Endothelial cell of umbilical vein (primary cell): ENCODE measurements around the gene APLP2. TPM values are rescaled to one million over a fixed set of nuclear protein-coding genes. Genes with fewer than 3 reads are reported as not detected.

Source experiments
- BruUV-seq: library from RNA; stranded (reverse); fragments of 400-500 nt; replicated peaks from 2 replicates; lab custom pipeline; 2021; lab: Mats Ljungman, UMichigan
- CTCF ChIA-PET: fragments of 300-600, 350-600 bp; sonication (Branson Sonifier 250); formaldehyde crosslinking; loops from one replicate; lab custom pipeline; 2021; ENCODE audit warnings: antibody characterized with exemption, inconsistent platforms; lab: Charles Lee
- POLR2A ChIA-PET: fragments of 300-600, 350-600 bp; sonication (Branson Sonifier 250); formaldehyde crosslinking; loops from one replicate; lab custom pipeline; 2021; ENCODE audit warnings: antibody characterized with exemption, inconsistent platforms; lab: Charles Lee
- DNase-seq: peaks from one replicate; pipeline ENCODE4 v3.0.0-alpha.2; 2011; ENCODE audit warnings: low read depth, low spot score
- FAIRE-seq: peaks from 2 replicates; lab custom pipeline; 2011; peaks lifted over from hg19 to GRCh38; lab: Jason Lieb, UNC
- H2AFZ ChIP-seq: 2 replicates; pipeline ENCODE4 v1.6.0; 2012; ENCODE audit warnings: low read depth, low read length, control low read depth, inconsistent platforms
- H3K27ac ChIP-seq: 2 replicates; pipeline ENCODE4 v1.5.1; 2011; ENCODE audit warnings: low read depth, mild to moderate bottlenecking, control low read depth, low read length, moderate library complexity; ENCODE audit not compliant: insufficient read depth
- H3K27me3 ChIP-seq, 2 experiments: 2 replicates each; pipeline versions ENCODE4 v1.6.0 to v1.6.1; 2011; ENCODE audit warnings: low read length in 2 of 2, mixed read lengths in 1 of 2; ENCODE audit not compliant: control insufficient read depth in 2 of 2, insufficient read depth in 2 of 2
- H3K36me3 ChIP-seq, 2 experiments: 2 replicates in 1 of 2; 3 replicates in 1 of 2; pipeline ENCODE4 v1.5.1; 2011; ENCODE audit warnings: low read length in 2 of 2, mild to moderate bottlenecking in 1 of 2, moderate library complexity in 1 of 2; ENCODE audit not compliant: control insufficient read depth in 2 of 2, insufficient read depth in 2 of 2; ENCODE audit errors: extremely low read depth in 1 of 2
- H3K4me1 ChIP-seq: 3 replicates; pipeline ENCODE4 v1.5.1; 2011; ENCODE audit warnings: mild to moderate bottlenecking, low read length; ENCODE audit not compliant: control insufficient read depth, insufficient read depth; ENCODE audit errors: extremely low read depth
- H3K4me2 ChIP-seq: 2 replicates; pipeline ENCODE4 v1.6.1; 2011; ENCODE audit warnings: low read length, control low read depth, mixed read lengths; ENCODE audit not compliant: insufficient read depth
- H3K4me3 ChIP-seq, 3 experiments: fragments of 200-600 bp in 1 of 3; sonication (generic), shearing (Covaris generic) in 1 of 3; replicated peaks in 1 of 3; 2 replicates each; pipeline ENCODE4 v1.5.1; 2011 to 2016; ENCODE audit warnings: control low read depth in 3 of 3, low read length in 3 of 3, mild to moderate bottlenecking in 2 of 3, inconsistent platforms in 1 of 3, low read depth in 1 of 3, moderate library complexity in 1 of 3; ENCODE audit not compliant: insufficient read depth in 1 of 3
- H3K79me2 ChIP-seq: 2 replicates; pipeline ENCODE4 v1.6.0; 2012; ENCODE audit warnings: low read length, inconsistent platforms; ENCODE audit not compliant: control insufficient read depth, insufficient read depth
- H3K9ac ChIP-seq: replicated peaks from 2 replicates; pipeline ENCODE3; 2011; ENCODE audit warnings: low read length, control low read depth; ENCODE audit not compliant: insufficient read depth; ENCODE audit errors: extremely low read depth
- H3K9me1 ChIP-seq: replicated peaks from 3 replicates; pipeline ENCODE4 v1.6.0; 2011; ENCODE audit warnings: mild to moderate bottlenecking, low read length; ENCODE audit not compliant: control insufficient read depth, insufficient read depth; ENCODE audit errors: extremely low read depth
- H3K9me3 ChIP-seq: replicated peaks from 2 replicates; pipeline ENCODE4 v1.5.1; 2012; ENCODE audit warnings: low read length, inconsistent platforms; ENCODE audit not compliant: control insufficient read depth, insufficient read depth
- H4K20me1 ChIP-seq: replicated peaks from 2 replicates; pipeline ENCODE3; 2011; ENCODE audit warnings: mild to moderate bottlenecking, low read length; ENCODE audit not compliant: control insufficient read depth, insufficient read depth; ENCODE audit errors: extremely low read depth
- CTCF ChIP-seq, 2 donors: IDR thresholded peaks; 1 replicate in 1 of 2; 2 replicates in 1 of 2; pipeline ENCODE4 v1.5.1; 2011; ENCODE audit warnings: low read length in 2 of 2, mild to moderate bottlenecking in 2 of 2, moderate library complexity in 2 of 2, control low read depth in 1 of 2, inconsistent platforms in 1 of 2, low read depth in 1 of 2; ENCODE audit not compliant: insufficient read depth in 1 of 2; ENCODE audit errors: extremely low read depth in 1 of 2
- EZH2 ChIP-seq: IDR thresholded peaks from 2 replicates; pipeline ENCODE4 v1.6.1; 2012; ENCODE audit warnings: borderline replicate concordance, low read depth, mild to moderate bottlenecking, moderate library complexity, low read length, inconsistent platforms; ENCODE audit not compliant: severe bottlenecking
- FOS ChIP-seq: IDR thresholded peaks from 2 replicates; pipeline ENCODE4 v1.6.1; 2011; ENCODE audit warnings: mild to moderate bottlenecking, low read length, moderate library complexity, borderline replicate concordance; ENCODE audit not compliant: insufficient read depth
- GATA2 ChIP-seq: IDR thresholded peaks from 2 replicates; pipeline ENCODE4 v1.7.0; 2011; ENCODE audit warnings: low read depth, mild to moderate bottlenecking, moderate library complexity, mixed read lengths, low read length; ENCODE audit not compliant: insufficient read length, insufficient read depth
- JUN ChIP-seq: IDR thresholded peaks from 2 replicates; pipeline ENCODE4 v1.6.1; 2011; ENCODE audit warnings: borderline replicate concordance, low read depth; ENCODE audit not compliant: insufficient read length, insufficient read depth
- MAX ChIP-seq: IDR thresholded peaks from 2 replicates; pipeline ENCODE4 v1.6.1; 2011; ENCODE audit not compliant: insufficient read depth, insufficient read length
- MYC ChIP-seq: IDR thresholded peaks from one replicate; pipeline ENCODE4 v1.6.1; 2011; ENCODE audit warnings: mild to moderate bottlenecking, low read depth, low read length
- POLR2A ChIP-seq: IDR thresholded peaks from 2 replicates; pipeline ENCODE4 v1.6.1; 2012; ENCODE audit warnings: low read depth, mild to moderate bottlenecking, control low read depth, low read length
- POLR2AphosphoS5 ChIP-seq: IDR thresholded peaks from 2 replicates; pipeline ENCODE4 v1.6.1; 2012; ENCODE audit warnings: low read depth, mild to moderate bottlenecking, control low read depth, low read length, moderate library complexity; ENCODE audit not compliant: insufficient read depth
- dilution Hi-C: fragments of 300-500 bp; cut with MboI; formaldehyde crosslinking; loops from one replicate; pipeline ENCODE4 v1.15.0; 2019; ENCODE audit warnings: low sequenced_read_pairs; ENCODE audit not compliant: extremely low pct_ligation_motif_present
- intact Hi-C: fragments of 100-400 bp; cut with micrococcal nuclease; formaldehyde crosslinking; loops from one replicate; pipeline ENCODE4 v1.10.0; 2022
- polyA plus RNA-seq, 4 experiments: library from polyadenylated mRNA; depleted of rRNA in 3 of 4; stranded (reverse) in 3 of 4; unstranded in 1 of 4; fragments of >200 nt; gene quantifications; 2 replicates each; pipeline versions ENCODE4 v1.2.1 to v1.2.3, GENCODE V29; 2011 to 2012; ENCODE audit warnings: missing spikeins in 1 of 4
- total RNA-seq: library from RNA; stranded (reverse); gene quantifications from 2 replicates; pipeline ENCODE4 v1.2.3, GENCODE V29; 2021

The APLP2 gene
- total and polyA plus RNA-seq, 2 donors (not counting 3 experiments of a cell fraction or from before 2014, with no cell fraction given): 493 to 543 TPM

- Histone ChIP-seq H3K4me1 (peaks cover 12% of the 10 kb centered on the region), H3K9ac (peak overlapping the region; percentile 15), H4K20me1 (no peaks in the 10 kb centered on the region), H3K9me1 (no peaks in the 10 kb centered on the region), H2AFZ (peak overlapping the region; percentile 33), H3K27ac (peak overlapping the region; percentile 32), H3K27me3 (peaks cover 0 to 4% of the 10 kb centered on the region in 2 experiments), H3K4me3 (peak overlapping the region in 2 of 3 experiments; percentile 24 to 43), H3K36me3 (no peaks in the 10 kb centered on the region), H3K79me2 (peaks cover 38% of the 10 kb centered on the region), H3K4me2 (peak overlapping the region; percentile 11), H3K9me3 (no peaks in the 10 kb centered on the region)
- TF ChIP-seq FOS: no peak
- TF ChIP-seq MYC: no peak
- no peak for TF ChIP-seq GATA2
- no peak for TF ChIP-seq POLR2A
- no peak for TF ChIP-seq POLR2AphosphoS5
- TF ChIP-seq CTCF (IDR thresholded peaks at IDR 0.05; ENCODE audit: extremely low read depth in 1 of 2, insufficient read depth in 1 of 2, low read depth in 1 of 2, low read length in 2 of 2): no peak
- TF ChIP-seq MAX: no peak
- TF ChIP-seq JUN: no peak
- no peak for TF ChIP-seq EZH2
- no peak for DNase-seq
- CTCF ChIA-PET: no interaction called here
- BruUV-seq: no TSS peak
- intact Hi-C loops: no loop called here
- POLR2A ChIA-PET: no interaction called here
- FAIRE-seq: no peak
- dilution Hi-C loops: no loop called here
These were observed 1.1 kb upstream of the APLP2 start for GRCh38 chr11:130068546-130068985.
